ENCODE measurements around the gene CTSH. TPM values are rescaled to one million over a fixed set of nuclear protein-coding genes. Genes with fewer than 3 reads are reported as not detected.

Gene CTSH
- total and polyA plus RNA-seq, 2 experiments from 2014 or later: 19.7 to 19.9 TPM

- Histone ChIP-seq H3K79me2 (replicated peaks; ENCODE audit: insufficient read depth) (no peaks in the 10 kb centered on the region), H3K9me2 (ENCODE audit: insufficient read depth) (no peaks in the 10 kb centered on the region), H4K20me1 (replicated peaks; ENCODE audit: insufficient read depth) (no peaks in the 10 kb centered on the region), H3K36me3 (ENCODE audit: insufficient read depth) (no peaks in the 10 kb centered on the region), H3K4me2 (no peak overlapping the region), H2AFZ (no peak overlapping the region), H3K4me1 (ENCODE audit: insufficient read depth) (no peaks in the 10 kb centered on the region), H3K4me3 (no peak overlapping the region), H3F3A (replicated peaks; ENCODE audit: low read depth) (no peaks in the 10 kb centered on the region), H3K27ac (ENCODE audit: low read depth) (no peak overlapping the region), H3K27me3 (ENCODE audit: insufficient read depth) (no peaks in the 10 kb centered on the region)
- ATAC-seq (no peak), DNase-seq (ENCODE audit: low spot score) (no peak)
- Mint-ChIP-seq H3K4me3 (no peak overlapping the region), H3K36me3 (ENCODE audit: low read depth) (peaks cover 4% of the 10 kb centered on the region), H3K27ac (no peak overlapping the region), H3K4me1 (peaks cover 4% of the 10 kb centered on the region; the same call in 2 of the 3 replicates), H3K27me3 (ENCODE audit: insufficient read depth, low read depth, poor library complexity) (peaks cover 21% of the 10 kb centered on the region), H3K9me3 (no peaks in the 10 kb centered on the region; the same call in 2 of the 3 replicates)
- TF ChIP-seq STAT1 (IDR thresholded peaks at IDR 0.05; ENCODE audit: unreplicated experiment) (no peak), ZNF114 (CRISPR knock-in tag; IDR thresholded peaks at IDR 0.05) (no peak), ETS1 (IDR thresholded peaks at IDR 0.05) (no peak), NANOG (IDR thresholded peaks at IDR 0.05; ENCODE audit: borderline replicate concordance) (no peak), ZNF331 (CRISPR knock-in tag; IDR thresholded peaks at IDR 0.05; ENCODE audit: low read depth) (no peak), CREB1 (CRISPR knock-in tag; IDR thresholded peaks at IDR 0.05; ENCODE audit: low read depth) (no peak), EZH2phosphoT487 (IDR thresholded peaks at IDR 0.05; ENCODE audit: unreplicated experiment) (no peak), EZH2 (IDR thresholded peaks at IDR 0.05; ENCODE audit: low read depth, unreplicated experiment) (no peak), JUNB (IDR thresholded peaks at IDR 0.05; ENCODE audit: unreplicated experiment) (no peak), POLR2AphosphoS5 (IDR thresholded peaks at IDR 0.05; ENCODE audit: low read depth) (no peak)
- TF ChIP-seq, protein P1, sequence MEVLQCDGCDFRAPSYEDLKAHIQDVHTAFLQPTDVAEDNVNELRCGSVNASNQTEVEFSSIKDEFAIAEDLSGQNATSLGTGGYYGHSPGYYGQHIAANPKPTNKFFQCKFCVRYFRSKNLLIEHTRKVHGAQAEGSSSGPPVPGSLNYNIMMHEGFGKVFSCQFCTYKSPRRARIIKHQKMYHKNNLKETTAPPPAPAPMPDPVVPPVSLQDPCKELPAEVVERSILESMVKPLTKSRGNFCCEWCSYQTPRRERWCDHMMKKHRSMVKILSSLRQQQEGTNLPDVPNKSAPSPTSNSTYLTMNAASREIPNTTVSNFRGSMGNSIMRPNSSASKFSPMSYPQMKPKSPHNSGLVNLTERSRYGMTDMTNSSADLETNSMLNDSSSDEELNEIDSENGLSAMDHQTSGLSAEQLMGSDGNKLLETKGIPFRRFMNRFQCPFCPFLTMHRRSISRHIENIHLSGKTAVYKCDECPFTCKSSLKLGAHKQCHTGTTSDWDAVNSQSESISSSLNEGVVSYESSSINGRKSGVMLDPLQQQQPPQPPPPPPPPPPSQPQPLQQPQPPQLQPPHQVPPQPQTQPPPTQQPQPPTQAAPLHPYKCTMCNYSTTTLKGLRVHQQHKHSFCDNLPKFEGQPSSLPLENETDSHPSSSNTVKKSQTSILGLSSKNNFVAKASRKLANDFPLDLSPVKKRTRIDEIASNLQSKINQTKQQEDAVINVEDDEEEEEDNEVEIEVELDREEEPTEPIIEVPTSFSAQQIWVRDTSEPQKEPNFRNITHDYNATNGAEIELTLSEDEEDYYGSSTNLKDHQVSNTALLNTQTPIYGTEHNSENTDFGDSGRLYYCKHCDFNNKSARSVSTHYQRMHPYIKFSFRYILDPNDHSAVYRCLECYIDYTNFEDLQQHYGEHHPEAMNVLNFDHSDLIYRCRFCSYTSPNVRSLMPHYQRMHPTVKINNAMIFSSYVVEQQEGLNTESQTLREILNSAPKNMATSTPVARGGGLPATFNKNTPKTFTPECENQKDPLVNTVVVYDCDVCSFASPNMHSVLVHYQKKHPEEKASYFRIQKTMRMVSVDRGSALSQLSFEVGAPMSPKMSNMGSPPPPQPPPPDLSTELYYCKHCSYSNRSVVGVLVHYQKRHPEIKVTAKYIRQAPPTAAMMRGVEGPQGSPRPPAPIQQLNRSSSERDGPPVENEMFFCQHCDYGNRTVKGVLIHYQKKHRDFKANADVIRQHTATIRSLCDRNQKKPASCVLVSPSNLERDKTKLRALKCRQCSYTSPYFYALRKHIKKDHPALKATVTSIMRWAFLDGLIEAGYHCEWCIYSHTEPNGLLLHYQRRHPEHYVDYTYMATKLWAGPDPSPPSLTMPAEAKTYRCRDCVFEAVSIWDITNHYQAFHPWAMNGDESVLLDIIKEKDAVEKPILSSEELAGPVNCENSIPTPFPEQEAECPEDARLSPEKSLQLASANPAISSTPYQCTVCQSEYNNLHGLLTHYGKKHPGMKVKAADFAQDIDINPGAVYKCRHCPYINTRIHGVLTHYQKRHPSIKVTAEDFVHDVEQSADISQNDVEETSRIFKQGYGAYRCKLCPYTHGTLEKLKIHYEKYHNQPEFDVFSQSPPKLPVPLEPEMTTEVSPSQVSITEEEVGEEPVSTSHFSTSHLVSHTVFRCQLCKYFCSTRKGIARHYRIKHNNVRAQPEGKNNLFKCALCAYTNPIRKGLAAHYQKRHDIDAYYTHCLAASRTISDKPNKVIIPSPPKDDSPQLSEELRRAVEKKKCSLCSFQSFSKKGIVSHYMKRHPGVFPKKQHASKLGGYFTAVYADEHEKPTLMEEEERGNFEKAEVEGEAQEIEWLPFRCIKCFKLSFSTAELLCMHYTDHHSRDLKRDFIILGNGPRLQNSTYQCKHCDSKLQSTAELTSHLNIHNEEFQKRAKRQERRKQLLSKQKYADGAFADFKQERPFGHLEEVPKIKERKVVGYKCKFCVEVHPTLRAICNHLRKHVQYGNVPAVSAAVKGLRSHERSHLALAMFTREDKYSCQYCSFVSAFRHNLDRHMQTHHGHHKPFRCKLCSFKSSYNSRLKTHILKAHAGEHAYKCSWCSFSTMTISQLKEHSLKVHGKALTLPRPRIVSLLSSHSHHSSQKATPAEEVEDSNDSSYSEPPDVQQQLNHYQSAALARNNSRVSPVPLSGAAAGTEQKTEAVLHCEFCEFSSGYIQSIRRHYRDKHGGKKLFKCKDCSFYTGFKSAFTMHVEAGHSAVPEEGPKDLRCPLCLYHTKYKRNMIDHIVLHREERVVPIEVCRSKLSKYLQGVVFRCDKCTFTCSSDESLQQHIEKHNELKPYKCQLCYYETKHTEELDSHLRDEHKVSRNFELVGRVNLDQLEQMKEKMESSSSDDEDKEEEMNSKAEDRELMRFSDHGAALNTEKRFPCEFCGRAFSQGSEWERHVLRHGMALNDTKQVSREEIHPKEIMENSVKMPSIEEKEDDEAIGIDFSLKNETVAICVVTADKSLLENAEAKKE (CRISPR knock-in tag; IDR thresholded peaks at IDR 0.05): no peak
- TF ChIP-seq, protein P2, sequence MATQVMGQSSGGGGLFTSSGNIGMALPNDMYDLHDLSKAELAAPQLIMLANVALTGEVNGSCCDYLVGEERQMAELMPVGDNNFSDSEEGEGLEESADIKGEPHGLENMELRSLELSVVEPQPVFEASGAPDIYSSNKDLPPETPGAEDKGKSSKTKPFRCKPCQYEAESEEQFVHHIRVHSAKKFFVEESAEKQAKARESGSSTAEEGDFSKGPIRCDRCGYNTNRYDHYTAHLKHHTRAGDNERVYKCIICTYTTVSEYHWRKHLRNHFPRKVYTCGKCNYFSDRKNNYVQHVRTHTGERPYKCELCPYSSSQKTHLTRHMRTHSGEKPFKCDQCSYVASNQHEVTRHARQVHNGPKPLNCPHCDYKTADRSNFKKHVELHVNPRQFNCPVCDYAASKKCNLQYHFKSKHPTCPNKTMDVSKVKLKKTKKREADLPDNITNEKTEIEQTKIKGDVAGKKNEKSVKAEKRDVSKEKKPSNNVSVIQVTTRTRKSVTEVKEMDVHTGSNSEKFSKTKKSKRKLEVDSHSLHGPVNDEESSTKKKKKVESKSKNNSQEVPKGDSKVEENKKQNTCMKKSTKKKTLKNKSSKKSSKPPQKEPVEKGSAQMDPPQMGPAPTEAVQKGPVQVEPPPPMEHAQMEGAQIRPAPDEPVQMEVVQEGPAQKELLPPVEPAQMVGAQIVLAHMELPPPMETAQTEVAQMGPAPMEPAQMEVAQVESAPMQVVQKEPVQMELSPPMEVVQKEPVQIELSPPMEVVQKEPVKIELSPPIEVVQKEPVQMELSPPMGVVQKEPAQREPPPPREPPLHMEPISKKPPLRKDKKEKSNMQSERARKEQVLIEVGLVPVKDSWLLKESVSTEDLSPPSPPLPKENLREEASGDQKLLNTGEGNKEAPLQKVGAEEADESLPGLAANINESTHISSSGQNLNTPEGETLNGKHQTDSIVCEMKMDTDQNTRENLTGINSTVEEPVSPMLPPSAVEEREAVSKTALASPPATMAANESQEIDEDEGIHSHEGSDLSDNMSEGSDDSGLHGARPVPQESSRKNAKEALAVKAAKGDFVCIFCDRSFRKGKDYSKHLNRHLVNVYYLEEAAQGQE (IDR thresholded peaks at IDR 0.05; ENCODE audit: unreplicated experiment): no peak
- TF ChIP-seq, protein P3, sequence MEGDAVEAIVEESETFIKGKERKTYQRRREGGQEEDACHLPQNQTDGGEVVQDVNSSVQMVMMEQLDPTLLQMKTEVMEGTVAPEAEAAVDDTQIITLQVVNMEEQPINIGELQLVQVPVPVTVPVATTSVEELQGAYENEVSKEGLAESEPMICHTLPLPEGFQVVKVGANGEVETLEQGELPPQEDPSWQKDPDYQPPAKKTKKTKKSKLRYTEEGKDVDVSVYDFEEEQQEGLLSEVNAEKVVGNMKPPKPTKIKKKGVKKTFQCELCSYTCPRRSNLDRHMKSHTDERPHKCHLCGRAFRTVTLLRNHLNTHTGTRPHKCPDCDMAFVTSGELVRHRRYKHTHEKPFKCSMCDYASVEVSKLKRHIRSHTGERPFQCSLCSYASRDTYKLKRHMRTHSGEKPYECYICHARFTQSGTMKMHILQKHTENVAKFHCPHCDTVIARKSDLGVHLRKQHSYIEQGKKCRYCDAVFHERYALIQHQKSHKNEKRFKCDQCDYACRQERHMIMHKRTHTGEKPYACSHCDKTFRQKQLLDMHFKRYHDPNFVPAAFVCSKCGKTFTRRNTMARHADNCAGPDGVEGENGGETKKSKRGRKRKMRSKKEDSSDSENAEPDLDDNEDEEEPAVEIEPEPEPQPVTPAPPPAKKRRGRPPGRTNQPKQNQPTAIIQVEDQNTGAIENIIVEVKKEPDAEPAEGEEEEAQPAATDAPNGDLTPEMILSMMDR (conservative IDR thresholded peaks at IDR 0.05; ENCODE audit: low read depth in 2 of 2): no peak
These were observed 13.2 kb downstream of the CTSH start for GRCh38 chr15:78931439-78932257.
